Glomerular endothelial cell (primary cell): Measurements from ENCODE around the gene VENTX. TPM values are rescaled to one million over a fixed set of nuclear protein-coding genes. Genes with fewer than 3 reads are reported as not detected.

Experiments used
- DNase-seq: peaks from one replicate; pipeline ENCODE4 v3.0.0-alpha.2; 2011; ENCODE audit warnings: low read depth, low spot score; ENCODE audit errors: extremely low read depth
- total RNA-seq: library from RNA; depleted of rRNA; stranded (reverse); fragments of >200 nt; gene quantifications from 2 replicates; pipeline ENCODE4 v1.2.3, GENCODE V29; 2015

Gene VENTX, protein sequence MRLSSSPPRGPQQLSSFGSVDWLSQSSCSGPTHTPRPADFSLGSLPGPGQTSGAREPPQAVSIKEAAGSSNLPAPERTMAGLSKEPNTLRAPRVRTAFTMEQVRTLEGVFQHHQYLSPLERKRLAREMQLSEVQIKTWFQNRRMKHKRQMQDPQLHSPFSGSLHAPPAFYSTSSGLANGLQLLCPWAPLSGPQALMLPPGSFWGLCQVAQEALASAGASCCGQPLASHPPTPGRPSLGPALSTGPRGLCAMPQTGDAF
- not detected in 2 replicates for total RNA-seq

DNA sequence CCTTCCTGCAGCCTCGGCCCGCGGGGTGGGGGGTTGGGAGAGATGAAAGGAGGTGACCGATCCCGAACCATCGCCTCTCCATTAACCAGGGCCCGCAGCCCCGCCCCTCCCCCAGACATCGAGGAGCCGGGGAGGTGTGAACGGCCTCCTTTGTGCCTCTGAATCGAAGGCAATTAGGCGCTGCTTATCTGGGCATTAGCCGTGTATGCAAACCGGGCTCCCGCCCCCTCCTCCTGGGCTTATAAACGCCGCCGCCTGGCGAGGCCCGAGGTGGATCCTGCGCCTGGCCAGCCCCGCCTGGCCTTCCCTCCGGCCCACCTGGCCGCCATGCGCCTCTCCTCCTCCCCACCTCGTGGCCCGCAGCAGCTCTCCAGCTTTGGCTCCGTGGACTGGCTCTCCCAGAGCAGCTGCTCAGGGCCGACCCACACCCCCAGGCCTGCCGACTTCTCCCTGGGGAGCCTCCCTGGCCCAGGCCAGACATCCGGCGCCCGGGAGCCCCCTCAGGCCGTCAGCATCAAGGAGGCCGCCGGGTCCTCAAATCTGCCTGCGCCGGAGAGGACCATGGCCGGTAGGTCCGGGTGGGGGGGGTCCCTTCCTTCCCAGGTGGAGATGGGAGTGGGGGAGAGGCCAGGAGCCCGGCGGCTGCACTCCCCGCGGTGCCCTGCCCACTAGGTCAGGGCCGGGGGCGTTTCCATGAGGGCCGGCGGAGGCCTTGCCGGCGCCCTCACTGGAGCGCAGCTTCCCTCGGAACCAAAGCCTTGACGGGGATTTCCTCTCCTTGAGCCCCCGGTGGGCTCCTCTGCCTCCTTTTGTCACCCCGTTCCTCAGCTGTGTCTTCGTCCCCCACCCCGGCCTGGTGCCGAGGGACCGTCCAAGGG lies at the start of gene VENTX:
Gene VENTX, plus strand, starts transcription at position 268 of the 878 bp plus-strand sequence. Its CDS starts 60 bp downstream, at position 328.
- no peak for DNase-seq

DNA sequence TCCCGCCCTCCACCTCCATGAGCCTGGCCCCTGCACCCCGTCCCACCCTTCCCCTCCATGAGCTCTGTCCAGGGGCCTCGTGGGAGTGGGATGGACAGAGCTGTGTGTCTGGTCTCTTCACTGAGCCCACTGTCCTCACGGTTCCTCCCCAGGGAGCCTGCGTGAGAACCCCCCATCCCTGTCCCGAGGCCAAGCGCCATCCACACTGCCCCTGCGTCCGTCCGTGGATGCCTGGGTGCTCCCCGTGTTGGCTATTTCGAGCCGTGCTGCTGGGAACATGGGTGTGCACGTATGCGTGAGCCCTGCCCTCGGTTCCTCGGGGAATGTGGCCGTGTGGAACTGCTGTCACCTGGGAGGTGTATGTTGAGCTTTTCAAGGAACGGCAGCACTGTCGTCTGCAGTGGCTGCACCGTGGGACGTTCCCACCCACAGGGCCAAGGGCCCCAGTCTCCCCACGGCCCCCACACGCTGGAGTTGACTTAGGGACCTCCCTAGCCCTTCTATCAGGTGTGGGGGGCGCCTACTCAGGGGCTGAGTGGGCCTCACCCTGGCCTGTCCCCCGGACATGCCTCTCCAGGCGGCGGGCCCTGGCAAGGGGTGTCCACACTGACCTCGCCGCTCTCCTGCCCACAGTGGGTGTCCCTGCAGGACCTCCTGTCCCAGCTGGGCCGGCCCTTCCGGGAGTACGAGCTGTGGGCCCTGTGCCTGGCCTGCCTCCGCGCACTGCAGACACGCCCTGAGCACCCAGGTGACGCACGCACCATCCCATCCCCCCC lies 49.6 kb upstream of the VENTX start:
- DNase-seq: no peak

DNA sequence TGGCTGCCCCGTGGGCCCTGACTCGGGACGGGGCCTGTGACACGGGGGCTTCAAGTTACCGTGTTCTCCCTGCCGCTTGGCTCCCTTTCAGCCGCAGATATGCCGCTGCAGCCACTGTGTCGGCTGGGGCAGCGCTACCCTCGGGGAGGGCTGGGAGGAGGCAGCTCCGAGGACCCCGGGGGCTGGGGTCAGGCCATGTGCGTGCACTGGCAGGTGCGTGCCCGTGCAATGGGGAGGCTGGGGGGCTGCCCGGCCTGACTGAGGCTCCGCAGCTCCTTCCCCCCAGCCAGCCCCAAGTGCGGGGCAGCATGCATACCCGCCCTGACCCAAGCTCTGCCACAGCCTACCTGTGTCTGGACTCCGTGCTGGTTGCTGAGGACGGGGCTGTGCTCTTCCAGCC lies 48.4 kb upstream of the VENTX start:
- DNase-seq: no peak

DNA sequence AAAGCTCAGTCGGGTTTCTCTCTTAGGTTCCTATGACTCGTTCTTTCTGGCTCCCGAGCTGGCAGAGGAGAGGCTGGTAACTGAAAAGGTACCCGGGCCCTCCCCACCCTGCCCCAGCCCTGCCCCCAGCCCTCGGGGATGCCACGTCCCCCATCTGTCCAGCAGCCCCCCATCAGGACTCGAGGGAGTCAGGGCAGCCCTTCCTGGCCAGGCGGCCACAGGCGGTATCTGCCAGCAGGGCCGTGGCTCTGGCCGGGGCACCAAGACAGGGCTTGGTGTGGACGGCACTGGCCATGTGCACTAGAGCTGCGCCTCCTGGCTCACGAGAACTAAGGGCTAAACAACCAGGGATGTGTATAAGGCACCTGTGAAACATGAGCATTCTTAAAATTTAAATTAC lies 47.9 kb upstream of the VENTX start:
- DNase-seq: no peak

DNA sequence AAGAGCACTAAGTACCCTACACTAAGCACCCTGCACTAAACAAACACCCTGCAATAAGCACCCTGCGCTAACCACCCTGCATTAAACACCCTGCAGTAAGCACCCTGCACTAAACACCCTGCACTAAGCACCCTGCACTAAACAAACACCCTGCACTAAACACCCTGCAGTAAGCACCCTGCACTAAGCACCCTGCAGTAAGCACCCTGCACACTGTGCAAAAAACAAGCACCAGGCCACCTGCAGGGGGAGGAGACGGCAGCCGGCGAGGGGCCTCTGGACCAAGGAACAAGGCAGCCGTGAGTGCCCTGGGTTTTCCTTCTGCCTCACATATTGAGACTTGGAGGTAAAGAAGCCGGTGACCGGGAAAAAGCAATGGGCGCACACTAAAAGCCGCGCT lies 47.4 kb upstream of the VENTX start:
- DNase-seq: no peak

DNA sequence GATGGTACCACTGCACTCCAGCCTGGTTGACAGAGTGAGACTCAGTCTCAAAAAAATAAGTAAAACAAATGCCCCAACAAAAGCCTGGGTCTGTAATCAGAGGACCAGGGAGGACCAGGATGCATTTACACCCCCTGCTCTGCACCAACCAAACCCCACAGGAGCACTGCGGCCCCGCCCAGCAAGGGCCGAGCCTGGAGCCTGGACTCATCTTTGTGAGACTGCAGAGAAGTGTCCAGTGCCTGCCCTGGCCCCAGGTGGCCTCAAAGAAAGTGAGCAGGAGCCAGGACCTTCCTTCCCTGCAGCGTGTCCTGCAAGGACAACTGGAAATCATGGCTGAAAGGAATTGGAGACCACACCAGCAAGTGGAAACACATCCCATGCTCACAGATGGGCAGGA lies 46.0 kb upstream of the VENTX start:
- DNase-seq: no peak

DNA sequence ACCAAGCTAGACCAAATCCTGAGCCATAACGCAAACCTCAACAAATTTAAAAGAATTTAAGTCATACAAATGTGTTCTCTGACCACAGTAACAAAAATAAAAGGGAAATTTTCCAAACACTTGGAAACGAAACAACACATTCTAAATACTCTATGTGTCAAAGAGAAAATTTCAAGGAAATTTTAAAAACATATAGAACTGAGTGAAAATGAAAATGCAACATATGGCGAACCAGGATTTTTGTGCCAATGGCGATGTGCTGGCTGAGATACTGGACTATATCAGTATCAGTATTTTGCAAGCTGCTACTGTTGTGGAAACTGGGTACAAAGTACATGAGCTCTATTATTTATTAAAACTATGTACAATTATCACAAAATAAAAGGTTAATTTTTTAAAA lies 43.5 kb upstream of the VENTX start:
- no peak for DNase-seq

DNA sequence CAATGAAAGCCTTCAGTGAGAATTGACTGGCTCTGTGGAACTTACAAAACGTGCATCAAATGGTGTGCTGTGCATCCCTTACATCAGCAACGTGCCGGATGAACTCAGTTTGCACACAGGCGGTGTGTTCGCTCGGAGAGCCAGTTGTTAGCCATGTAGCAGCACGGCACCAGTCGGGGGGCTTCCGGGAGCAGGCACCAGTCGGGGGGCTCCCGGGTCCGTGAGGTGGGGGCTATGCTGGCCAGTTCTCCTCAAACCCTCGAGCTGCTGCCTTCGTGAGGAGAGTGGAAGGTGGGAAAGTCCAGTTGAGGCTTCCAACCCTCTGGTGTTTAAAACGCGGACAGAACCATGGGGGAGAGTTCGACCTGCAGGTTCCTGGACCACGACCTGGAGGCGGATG lies 42.6 kb upstream of the VENTX start:
- no peak for DNase-seq

DNA sequence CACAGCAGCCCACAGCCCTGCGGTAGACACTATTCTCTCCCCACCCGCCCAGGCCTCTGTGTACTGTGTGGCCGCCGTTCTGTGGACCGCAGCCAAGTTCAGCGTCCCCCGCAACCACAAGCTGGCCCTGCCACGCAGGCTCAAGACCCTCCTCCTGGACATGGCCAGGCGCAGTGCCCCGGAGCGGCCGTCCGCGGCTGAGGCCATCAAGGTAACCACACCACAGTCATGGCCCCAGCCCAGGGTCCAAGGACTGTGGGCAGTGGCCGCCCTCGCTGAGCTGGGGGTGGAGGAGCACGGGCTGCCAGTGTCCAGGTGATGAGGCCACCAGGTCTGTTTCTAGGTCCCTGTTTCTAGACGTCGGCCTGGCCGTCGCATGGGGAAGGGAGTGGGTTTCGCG lies 42.0 kb upstream of the VENTX start:
- DNase-seq: no peak

DNA sequence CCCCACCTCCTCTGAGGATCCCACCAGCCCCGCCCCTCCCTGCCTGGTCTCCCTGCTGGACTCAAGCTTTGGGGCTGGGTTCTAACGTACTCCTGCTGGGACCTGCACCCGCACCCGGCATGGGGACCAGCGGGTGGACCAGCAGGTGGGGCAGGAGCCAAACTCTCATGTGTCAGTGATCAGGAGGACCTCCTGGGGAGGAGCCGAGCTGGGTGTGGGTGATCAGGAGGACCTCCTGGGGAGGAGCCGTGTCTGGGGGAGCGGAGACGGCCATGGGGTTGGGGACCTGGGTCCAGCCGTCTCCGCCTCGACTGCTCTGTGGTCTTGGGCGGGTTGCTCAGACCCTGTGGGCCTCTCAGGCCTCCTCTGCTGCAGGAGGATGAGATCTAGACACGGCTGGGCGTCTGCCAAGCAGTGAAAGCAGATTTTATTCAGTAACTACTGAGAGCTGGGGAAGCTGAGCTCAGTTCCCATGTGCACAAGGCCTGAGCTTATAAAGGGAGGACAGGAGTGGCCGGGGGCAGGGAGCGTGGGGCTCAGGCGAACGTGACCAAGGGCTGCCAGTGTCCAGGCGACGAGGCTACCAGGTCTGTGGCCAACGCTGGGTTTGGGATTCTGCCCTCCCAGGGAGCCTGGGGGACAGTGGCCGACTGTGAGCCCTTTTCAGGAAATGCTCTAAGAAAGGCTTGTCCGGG lies 41.3 kb upstream of the VENTX start:
- no peak for DNase-seq

DNA sequence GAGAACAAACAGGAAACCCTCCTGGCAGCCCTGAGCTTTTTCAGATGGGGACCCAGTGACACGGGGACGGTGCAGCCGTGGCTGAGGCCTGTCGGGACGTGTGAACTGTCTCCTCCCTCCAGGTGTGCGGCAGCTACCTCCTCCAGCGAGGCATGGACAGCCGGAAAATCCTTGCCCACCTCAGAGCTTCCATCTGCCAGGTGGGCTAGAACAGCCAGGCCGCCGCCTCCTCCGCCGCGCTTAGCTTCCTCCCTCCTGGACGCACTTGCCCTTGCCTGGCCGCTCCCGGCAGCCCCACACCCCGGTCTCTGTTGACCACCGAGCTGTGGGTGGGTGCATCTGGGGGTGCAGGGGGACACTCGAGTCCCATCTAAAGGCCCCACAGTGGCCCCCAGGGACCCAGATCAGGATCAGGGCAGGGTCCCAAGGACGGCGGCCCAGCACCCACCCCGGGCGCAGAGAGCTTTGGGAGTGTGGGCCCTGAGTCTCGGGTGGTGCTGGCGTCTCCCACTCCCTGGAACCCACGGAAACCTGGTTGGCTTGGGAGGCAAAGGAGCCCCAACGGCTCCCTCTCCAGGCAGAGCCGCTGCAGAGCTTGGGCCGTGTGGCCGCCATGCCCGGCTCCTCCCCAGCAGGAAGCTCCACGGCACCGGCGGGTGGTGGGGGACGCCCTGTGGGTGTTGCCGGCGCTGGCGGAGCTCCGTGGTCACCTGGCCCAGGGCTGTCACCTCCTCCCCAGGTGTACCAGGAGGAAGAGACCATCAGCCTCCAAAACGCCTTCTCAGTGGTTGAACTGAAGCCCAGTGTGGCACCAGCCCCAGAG lies 40.5 kb upstream of the VENTX start:
- DNase-seq: no peak

DNA sequence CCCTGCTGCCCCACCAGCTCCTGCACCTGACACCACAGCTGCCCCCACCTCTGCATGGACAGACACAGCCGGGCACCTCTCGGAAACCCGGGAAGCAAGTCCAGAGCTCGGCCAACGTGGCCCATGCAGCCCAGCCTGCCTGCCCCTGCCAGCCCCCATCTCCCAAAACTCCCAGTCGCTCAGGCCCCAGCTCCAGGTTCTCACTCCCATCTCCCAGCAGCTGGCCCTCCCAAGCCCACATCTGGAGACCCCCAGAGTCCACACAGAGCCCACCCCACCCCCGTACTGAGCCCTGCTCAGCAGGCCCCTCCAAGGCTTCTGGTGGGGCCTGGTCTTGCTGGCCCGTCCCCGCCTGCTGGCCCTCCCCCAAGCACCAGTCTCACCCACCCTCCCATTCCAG lies 39.9 kb upstream of the VENTX start:
- DNase-seq: no peak

DNA sequence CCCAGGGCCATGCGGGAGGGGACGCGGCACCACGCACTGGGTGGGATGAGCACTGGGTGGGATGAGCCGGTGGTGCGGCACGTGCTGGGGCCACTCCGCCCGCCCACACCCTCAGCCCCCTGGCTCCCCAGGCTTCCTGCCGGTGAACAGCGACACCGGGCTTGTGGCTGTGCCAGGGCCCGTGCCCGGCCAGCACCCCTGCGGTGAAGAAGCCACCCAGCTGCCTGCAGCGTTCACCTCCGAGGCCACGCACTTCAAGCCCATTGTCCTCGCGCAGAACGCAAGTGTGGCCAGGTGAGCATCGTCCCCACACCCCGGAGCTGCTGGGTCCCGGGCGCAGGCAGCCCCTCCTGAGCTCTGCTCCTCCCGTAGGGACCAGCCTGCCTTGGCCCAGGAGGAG lies 39.4 kb upstream of the VENTX start:
- DNase-seq: no peak

DNA sequence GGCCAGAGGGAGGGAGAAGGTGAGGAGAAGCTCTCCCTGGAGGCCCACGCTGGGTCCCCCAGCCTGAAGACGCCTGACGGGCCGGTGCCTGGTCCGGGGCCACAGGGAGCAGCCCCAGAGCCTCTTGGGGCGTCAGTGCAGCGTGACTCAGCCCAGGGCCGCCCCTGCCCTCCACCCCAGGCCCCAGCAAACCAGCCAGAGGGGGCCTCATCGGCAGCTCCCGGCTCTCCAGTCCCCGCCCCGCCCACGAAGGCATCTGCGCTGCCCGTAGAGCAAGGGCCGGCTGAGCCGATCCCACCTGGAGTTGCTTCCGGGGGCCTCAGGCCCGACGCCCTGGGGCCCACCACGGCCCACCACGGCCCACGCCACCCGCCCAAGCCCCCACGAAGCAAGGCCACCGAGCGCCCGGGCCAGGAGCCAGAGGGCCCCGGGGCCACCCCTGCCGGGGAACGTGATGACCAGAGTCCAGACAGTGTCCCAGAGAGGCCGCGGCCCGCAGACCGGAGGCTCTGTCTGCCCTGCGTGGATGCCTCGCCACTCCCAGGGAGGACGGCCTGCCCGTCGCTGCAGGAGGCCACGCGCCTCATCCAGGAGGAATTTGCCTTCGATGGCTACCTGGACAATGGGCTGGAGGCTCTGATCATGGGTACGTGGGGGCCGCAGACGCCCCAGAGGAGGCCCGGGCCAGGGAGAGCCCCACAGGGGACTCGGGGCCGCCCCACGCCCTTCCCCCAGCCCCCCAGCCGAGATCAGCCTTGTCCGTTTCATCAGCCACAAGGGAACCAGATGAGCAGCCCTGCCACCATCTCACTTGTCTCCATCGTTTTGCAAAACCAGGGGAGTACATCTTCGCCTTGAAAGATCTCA lies 38.8 kb upstream of the VENTX start:
- no peak for DNase-seq

DNA sequence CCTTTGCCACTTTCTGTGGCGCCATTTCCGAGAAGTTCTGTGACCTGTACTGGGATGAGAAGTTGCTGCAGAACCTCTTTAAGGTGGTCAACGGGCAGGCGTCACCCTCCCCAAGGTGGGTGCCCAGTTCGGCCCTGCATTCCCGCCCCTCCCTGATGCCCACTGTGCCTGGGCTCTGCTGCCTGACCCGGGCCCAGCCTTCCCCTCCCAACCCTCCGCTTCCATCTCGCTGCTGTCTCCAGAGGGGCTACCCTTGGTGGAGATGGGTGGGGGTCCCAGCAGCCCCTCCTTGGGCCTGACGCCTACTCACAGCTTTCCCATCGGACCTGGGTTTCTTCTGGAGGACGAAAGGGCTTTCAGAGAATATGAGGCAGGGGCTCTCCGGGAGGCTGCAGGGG lies 38.2 kb upstream of the VENTX start:
- DNase-seq: no peak

DNA sequence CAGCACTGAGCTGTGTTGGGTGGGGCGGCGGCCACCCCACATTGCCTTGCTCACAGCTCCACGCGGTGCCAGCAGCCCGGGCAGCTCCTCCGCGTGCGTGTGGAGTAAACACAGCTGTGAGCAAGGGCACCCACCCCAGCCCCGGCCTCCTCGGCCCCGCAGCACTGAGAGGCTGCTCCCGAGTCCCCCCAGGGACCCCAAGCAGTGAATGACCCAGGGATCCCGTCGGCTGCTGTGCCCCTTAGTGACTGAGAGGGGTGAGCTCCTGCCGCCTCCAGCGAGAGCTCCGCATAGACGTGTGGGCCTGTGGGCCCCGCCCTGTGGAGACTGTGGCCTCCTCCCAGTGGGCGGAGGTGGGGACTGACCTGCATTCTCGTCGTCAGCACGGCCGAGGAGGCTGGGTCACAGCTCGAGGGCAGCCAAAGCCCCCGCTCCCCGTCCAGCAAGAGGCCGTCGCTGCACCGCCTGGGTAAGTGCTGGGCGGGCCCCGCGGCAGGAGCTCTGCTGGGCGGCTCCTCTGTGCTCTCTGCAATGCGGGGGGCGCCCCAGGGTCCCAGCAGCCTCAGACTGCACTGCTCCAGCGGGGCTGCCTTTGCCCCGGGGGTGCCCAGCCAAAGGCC lies 37.6 kb upstream of the VENTX start:
- DNase-seq: no peak

DNA sequence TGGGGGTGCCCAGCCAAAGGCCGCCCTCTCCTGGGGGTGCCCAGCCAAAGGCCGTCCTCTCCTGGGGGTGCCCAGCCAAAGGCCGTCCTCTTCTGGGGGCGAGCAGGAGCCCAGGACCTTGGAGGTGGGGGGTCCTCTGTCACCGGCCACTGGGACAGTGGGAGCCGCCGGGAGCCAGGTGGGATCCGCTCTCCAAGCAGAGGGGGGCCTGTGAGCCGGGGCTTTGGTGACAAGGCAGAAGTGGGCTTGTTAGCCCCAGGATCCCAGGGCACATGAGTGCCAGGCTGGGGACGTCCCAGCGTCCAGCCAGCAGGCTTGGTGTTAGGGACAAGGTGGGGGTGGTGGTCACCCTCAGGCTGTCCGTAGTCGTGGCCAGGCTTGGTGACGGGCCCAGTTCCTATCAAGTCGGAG lies 37.0 kb upstream of the VENTX start:
- DNase-seq: no peak

DNA sequence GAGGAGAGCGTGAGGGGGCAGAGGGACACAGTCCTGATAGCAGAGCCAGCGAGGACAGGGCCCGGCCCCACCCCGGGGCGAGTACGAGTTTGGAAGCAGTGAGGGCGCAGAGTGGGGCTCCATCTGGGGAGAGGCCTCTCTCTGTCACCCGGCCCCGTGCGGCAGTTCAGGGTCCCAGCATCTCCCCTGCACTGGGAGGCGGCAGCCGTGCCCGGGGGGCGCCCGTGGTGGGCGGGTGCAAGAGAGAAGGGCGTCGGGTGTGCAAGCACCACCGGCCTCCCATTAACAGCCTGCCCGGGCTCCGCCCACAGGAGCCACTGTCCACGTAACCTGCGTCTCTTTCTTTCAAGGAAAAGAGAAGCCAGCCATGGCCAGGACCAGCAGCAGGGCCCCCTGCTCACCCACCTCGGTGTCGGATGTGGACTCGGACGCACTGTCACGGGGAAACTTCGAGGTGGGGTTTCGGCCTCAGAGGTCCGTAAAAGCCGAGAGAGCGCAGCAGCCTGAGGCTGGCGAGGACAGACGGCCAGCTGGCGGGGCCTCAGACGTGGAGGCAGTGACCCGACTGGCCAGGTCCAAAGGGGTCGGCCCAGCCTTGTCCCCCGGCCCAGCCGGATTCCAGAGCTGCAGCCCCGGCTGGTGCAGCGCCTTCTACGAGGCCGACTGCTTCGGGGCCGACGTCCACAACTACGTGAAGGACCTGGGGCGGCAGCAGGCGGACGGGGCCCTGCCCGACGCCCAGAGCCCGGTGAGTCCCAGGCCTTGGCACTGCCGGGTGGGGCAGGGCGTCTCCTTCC lies 36.3 kb upstream of the VENTX start:
- no peak for DNase-seq
